Dendritic cell treated with granulocyte-macrophage colony-stimulating factor and Interleukin-4, amounts not matched to agents 40 ng/mL and 50 ng/mL, for 4 days (primary cell): ENCODE measurements around the gene MARK2.
"Not testable (repeated sequence)": the region's sequence is repeated elsewhere in the genome, so short reads cannot be mapped to it uniquely, and the experiment has no call there.

Experiments used
- H3K27ac Mint-ChIP-seq: one replicate; pipeline ENCODE4 v1.8.0; 2022; ENCODE audit warnings: mild to moderate bottlenecking, mixed read lengths
- H3K27me3 Mint-ChIP-seq: one replicate; pipeline ENCODE4 v1.8.0; 2022; ENCODE audit warnings: mild to moderate bottlenecking, mixed read lengths
- H3K36me3 Mint-ChIP-seq: one replicate; pipeline ENCODE4 v1.8.0; 2022; ENCODE audit warnings: low read depth, mixed read lengths
- H3K4me1 Mint-ChIP-seq: one replicate; pipeline ENCODE4 v1.8.0; 2022; ENCODE audit warnings: low read depth, mixed read lengths
- H3K4me3 Mint-ChIP-seq: one replicate; pipeline ENCODE4 v1.8.0; 2022; ENCODE audit warnings: mild to moderate bottlenecking, moderate library complexity, mixed read lengths
- H3K9me3 Mint-ChIP-seq: one replicate; pipeline ENCODE4 v1.8.0; 2022; ENCODE audit warnings: mixed read lengths
- intact Hi-C: fragments of 100-400 bp; cut with micrococcal nuclease; formaldehyde crosslinking; loops from one replicate; pipeline ENCODE4 v1.15.0; 2022

Gene MARK2

GRCh38 chr11:63853476-63853875, 14.6 kb downstream of the MARK2 start:
- intact Hi-C loops: no loop called here
- peaks cover 60% of the 10 kb centered on the region for H3K4me1 Mint-ChIP-seq

GRCh38 chr11:63854696-63855095, 15.8 kb downstream of the MARK2 start:
- Mint-ChIP-seq H3K36me3 (peaks cover 56% of the 10 kb centered on the region), H3K4me3 (no peak overlapping the region), H3K27me3 (no peaks in the 10 kb centered on the region), H3K27ac (no peak overlapping the region), H3K4me1 (peaks cover 63% of the 10 kb centered on the region), H3K9me3 (no peaks in the 10 kb centered on the region)
- intact Hi-C loops: no loop called here

More at GRCh38 chr11:63853476-63853875, 14.6 kb downstream of the MARK2 start:
- no peaks in the 10 kb centered on the region for H3K9me3 Mint-ChIP-seq
- no peaks in the 10 kb centered on the region for H3K27me3 Mint-ChIP-seq
- no peak overlapping the region for H3K27ac Mint-ChIP-seq
- H3K4me3 Mint-ChIP-seq: no peak overlapping the region
- peaks cover 63% of the 10 kb centered on the region for H3K36me3 Mint-ChIP-seq

GRCh38 chr11:63855975-63856374, 17.1 kb downstream of the MARK2 start:
- H3K36me3 Mint-ChIP-seq: peaks cover 56% of the 10 kb centered on the region
- H3K4me1 Mint-ChIP-seq: peaks cover 54% of the 10 kb centered on the region
- no peak overlapping the region for H3K4me3 Mint-ChIP-seq
- H3K27me3 Mint-ChIP-seq: no peaks in the 10 kb centered on the region
- no peak overlapping the region for H3K27ac Mint-ChIP-seq
- intact Hi-C loops: no loop called here
- H3K9me3 Mint-ChIP-seq: no peaks in the 10 kb centered on the region

GRCh38 chr11:63858628-63859550, 20.0 kb downstream of the MARK2 start:
- Mint-ChIP-seq H3K27me3 (no peaks in the 10 kb centered on the region), H3K36me3 (peaks cover 69% of the 10 kb centered on the region), H3K4me3 (peak overlapping the region; percentile 9), H3K27ac (peak overlapping the region; percentile 66), H3K9me3 (no peaks in the 10 kb centered on the region), H3K4me1 (peaks cover 64% of the 10 kb centered on the region)
- intact Hi-C loops: no loop called here

GRCh38 chr11:63862923-63863322, 24.0 kb downstream of the MARK2 start:
- Mint-ChIP-seq H3K4me1 (peaks cover 72% of the 10 kb centered on the region), H3K9me3 (no peaks in the 10 kb centered on the region), H3K27me3 (no peaks in the 10 kb centered on the region), H3K4me3 (no peak overlapping the region), H3K36me3 (peaks cover 75% of the 10 kb centered on the region), H3K27ac (peak overlapping the region; percentile 28)
- intact Hi-C loops: no loop called here

- H3K27me3 Mint-ChIP-seq, H3K4me3 Mint-ChIP-seq, H3K27ac Mint-ChIP-seq, intact Hi-C loops, H3K9me3 Mint-ChIP-seq: not testable (repeated sequence)
- peaks cover 82% of the 10 kb centered on the region for H3K36me3 Mint-ChIP-seq
- peaks cover 71% of the 10 kb centered on the region for H3K4me1 Mint-ChIP-seq
These were observed 24.7 kb downstream of the MARK2 start for GRCh38 chr11:63863620-63864019.

- Mint-ChIP-seq H3K9me3 (no peaks in the 10 kb centered on the region), H3K27me3 (no peaks in the 10 kb centered on the region), H3K27ac (no peak overlapping the region), H3K4me3 (no peak overlapping the region), H3K36me3 (peaks cover 85% of the 10 kb centered on the region), H3K4me1 (peaks cover 82% of the 10 kb centered on the region)
- intact Hi-C loops: no loop called here
These were observed 27.3 kb downstream of the MARK2 start for GRCh38 chr11:63866211-63866610.

- Mint-ChIP-seq H3K27ac (no peak overlapping the region), H3K36me3 (peaks cover 76% of the 10 kb centered on the region), H3K4me3 (no peak overlapping the region), H3K9me3 (no peaks in the 10 kb centered on the region), H3K4me1 (peaks cover 82% of the 10 kb centered on the region), H3K27me3 (no peaks in the 10 kb centered on the region)
- intact Hi-C loops: no loop called here
These were observed 28.6 kb downstream of the MARK2 start for GRCh38 chr11:63867511-63867910.

- peaks cover 67% of the 10 kb centered on the region for H3K36me3 Mint-ChIP-seq
- H3K27ac Mint-ChIP-seq: peak overlapping the region; percentile 22
- H3K4me3 Mint-ChIP-seq: no peak overlapping the region
- intact Hi-C loops: no loop called here
- no peaks in the 10 kb centered on the region for H3K27me3 Mint-ChIP-seq
- H3K4me1 Mint-ChIP-seq: peaks cover 82% of the 10 kb centered on the region
- H3K9me3 Mint-ChIP-seq: no peaks in the 10 kb centered on the region
These were observed 29.6 kb downstream of the MARK2 start for GRCh38 chr11:63868399-63869064.

- peaks cover 87% of the 10 kb centered on the region for H3K4me1 Mint-ChIP-seq
- H3K27ac Mint-ChIP-seq: no peak overlapping the region
- H3K9me3 Mint-ChIP-seq: no peaks in the 10 kb centered on the region
- no peaks in the 10 kb centered on the region for H3K27me3 Mint-ChIP-seq
- intact Hi-C loops: no loop called here
- peaks cover 63% of the 10 kb centered on the region for H3K36me3 Mint-ChIP-seq
- H3K4me3 Mint-ChIP-seq: no peak overlapping the region
These were observed 30.3 kb downstream of the MARK2 start for GRCh38 chr11:63869171-63869591.

GRCh38 chr11:63869683-63870082, 30.8 kb downstream of the MARK2 start:
- peaks cover 92% of the 10 kb centered on the region for H3K4me1 Mint-ChIP-seq
- H3K27ac Mint-ChIP-seq: peak overlapping the region; percentile 56
- peaks cover 66% of the 10 kb centered on the region for H3K36me3 Mint-ChIP-seq
- H3K27me3 Mint-ChIP-seq: no peaks in the 10 kb centered on the region
- intact Hi-C loops: loop anchor here (10.0 kb wide), 1 partner anchor 75 kb away; no protein-coding TSS in a partner anchor
- no peaks in the 10 kb centered on the region for H3K9me3 Mint-ChIP-seq
- no peak overlapping the region for H3K4me3 Mint-ChIP-seq

- no peaks in the 10 kb centered on the region for H3K9me3 Mint-ChIP-seq
- no peak overlapping the region for H3K4me3 Mint-ChIP-seq
- no peaks in the 10 kb centered on the region for H3K27me3 Mint-ChIP-seq
- H3K4me1 Mint-ChIP-seq: peaks cover 91% of the 10 kb centered on the region
- peak overlapping the region; percentile 56 for H3K27ac Mint-ChIP-seq
- intact Hi-C loops: loop anchor here (10.0 kb wide), 1 partner anchor 74 kb away; no protein-coding TSS in a partner anchor
- H3K36me3 Mint-ChIP-seq: peaks cover 64% of the 10 kb centered on the region
These were observed 31.6 kb downstream of the MARK2 start for GRCh38 chr11:63870351-63871140.

GRCh38 chr11:63871962-63872799, 33.3 kb downstream of the MARK2 start:
- H3K36me3 Mint-ChIP-seq: peaks cover 54% of the 10 kb centered on the region
- H3K27me3 Mint-ChIP-seq: no peaks in the 10 kb centered on the region
- peak overlapping the region; percentile 82 for H3K27ac Mint-ChIP-seq
- peaks cover 82% of the 10 kb centered on the region for H3K4me1 Mint-ChIP-seq
- intact Hi-C loops: loop anchor here (1.0 to 10.0 kb wide), 2 partner anchors 34 to 73 kb away; no protein-coding TSS in a partner anchor
- H3K9me3 Mint-ChIP-seq: no peaks in the 10 kb centered on the region
- H3K4me3 Mint-ChIP-seq: peak overlapping the region; percentile 48
